GM12878 (cell line): Measurements from ENCODE around the gene TDRD3. TPM values are rescaled to one million over a fixed set of nuclear protein-coding genes. Genes with fewer than 3 reads are reported as not detected.

Experiments used
- ATAC-seq: fragments of 200-7000 bp; cut with Tn5 transposase; 3 replicates; pipeline ENCODE4 v1.9.1; 2020; ENCODE audit warnings: mild to moderate bottlenecking, moderate library complexity
- BruUV-seq: library from RNA; stranded (reverse); fragments of 400-500 nt; replicated peaks from 2 replicates; lab custom pipeline; 2021; lab: Mats Ljungman, UMichigan
- CTCF ChIA-PET: fragments of 300-600 bp; sonication (Branson Sonifier 250); formaldehyde crosslinking; extraction: SDS; loops from one replicate; lab custom pipeline; 2021; ENCODE audit warnings: inconsistent platforms; lab: Yijun Ruan, JAX
- POLR2A ChIA-PET: fragments of 350-600 bp; formaldehyde crosslinking; extraction: SDS; loops from one replicate; lab custom pipeline; 2021; ENCODE audit warnings: inconsistent platforms; lab: Charles Lee
- RAD21 ChIA-PET: fragments of 300-600 bp; sonication (Branson Sonifier 250); formaldehyde crosslinking; loops from one replicate; lab custom pipeline; 2023; ENCODE audit warnings: antibody characterized with exemption; ENCODE audit not compliant: unreplicated experiment; lab: Charles Lee
- SMC1A ChIA-PET: fragments of 300-600 bp; sonication (Branson Sonifier 250); formaldehyde crosslinking; loops from one replicate; lab custom pipeline; 2023; ENCODE audit not compliant: unreplicated experiment, uncharacterized antibody; lab: Charles Lee
- DNase-seq: peaks from one replicate; pipeline ENCODE4 v3.0.0-alpha.2; 2011; ENCODE audit warnings: low read depth, low spot score
- FAIRE-seq: peaks from 3 replicates; lab custom pipeline; 2011; peaks lifted over from hg19 to GRCh38; lab: Jason Lieb, UNC
- H2AFZ ChIP-seq: 2 replicates; pipeline ENCODE4 v1.6.0; 2011; ENCODE audit warnings: low read depth, low read length, control low read depth; ENCODE audit not compliant: control insufficient read depth
- H3K27ac ChIP-seq: 2 replicates; pipeline ENCODE4 v1.5.1; 2011; ENCODE audit warnings: control low read depth; ENCODE audit not compliant: control insufficient read depth, insufficient read depth
- H3K27me3 ChIP-seq, 2 experiments: replicated peaks in 1 of 2; 2 replicates each; pipeline versions ENCODE4 v1.6.0 to v1.6.1; 2011; ENCODE audit warnings: low read length in 1 of 2; ENCODE audit not compliant: control insufficient read depth in 2 of 2, insufficient read depth in 2 of 2
- H3K36me3 ChIP-seq, 2 experiments: 2 replicates each; pipeline ENCODE4 v1.5.1; 2011; ENCODE audit warnings: low read length in 1 of 2; ENCODE audit not compliant: control insufficient read depth in 2 of 2, insufficient read depth in 2 of 2
- H3K4me1 ChIP-seq: 2 replicates; pipeline ENCODE4 v1.6.1; 2011; ENCODE audit warnings: mild to moderate bottlenecking, low read length, moderate library complexity, mixed read lengths; ENCODE audit not compliant: control insufficient read depth, insufficient read depth
- H3K4me2 ChIP-seq: 2 replicates; pipeline ENCODE4 v1.6.0; 2011; ENCODE audit warnings: control low read depth; ENCODE audit not compliant: control insufficient read depth, insufficient read depth
- H3K4me3 ChIP-seq: fragments of 200-600 bp; sonication (generic); 2 replicates; pipeline ENCODE4 v1.5.1; 2016
- H3K79me2 ChIP-seq: 2 replicates; pipeline ENCODE4 v1.6.0; 2011; ENCODE audit warnings: low read length; ENCODE audit not compliant: control insufficient read depth, insufficient read depth
- H3K9ac ChIP-seq: 2 replicates; pipeline ENCODE4 v1.8.0; 2011; ENCODE audit warnings: low read length, control low read depth, mixed read lengths; ENCODE audit not compliant: control insufficient read depth, insufficient read depth
- H3K9me3 ChIP-seq: replicated peaks from 3 replicates; pipeline ENCODE4 v1.5.1; 2011; ENCODE audit warnings: mild to moderate bottlenecking, low read length; ENCODE audit not compliant: control insufficient read depth, insufficient read depth
- H4K20me1 ChIP-seq: 2 replicates; pipeline ENCODE4 v1.6.0; 2011; ENCODE audit not compliant: control insufficient read depth, insufficient read depth
- CEBPB ChIP-seq, 2 experiments: fragments of 150-350 bp in 1 of 2; IDR thresholded peaks; 2 replicates each; pipeline ENCODE4 v1.6.1; 2012 to 2014; ENCODE audit warnings: low read depth in 2 of 2, low read length in 2 of 2, borderline replicate concordance in 1 of 2, inconsistent platforms in 1 of 2
- E2F8 ChIP-seq: fragments of 450-650 bp; IDR thresholded peaks from 2 replicates; pipeline ENCODE4 v1.6.1; 2018; ENCODE audit warnings: mild to moderate bottlenecking, low read depth, moderate library complexity; ENCODE audit not compliant: partially characterized antibody
- KDM1A ChIP-seq: fragments of 200-600 bp; sonication (generic); IDR thresholded peaks from 2 replicates; pipeline ENCODE4 v1.6.1; 2016; ENCODE audit warnings: borderline replicate concordance
- NFIC ChIP-seq: IDR thresholded peaks from 2 replicates; pipeline ENCODE4 v1.6.1; 2012; ENCODE audit warnings: low read depth, mild to moderate bottlenecking, inconsistent platforms, low read length, moderate library complexity
- NFYB ChIP-seq: IDR thresholded peaks from 2 replicates; pipeline ENCODE4 v1.6.1; 2011; ENCODE audit warnings: low read depth, mild to moderate bottlenecking, low read length, improper control_type of control experiment, moderate library complexity; ENCODE audit not compliant: insufficient read depth
- WGBS: methylation state at CpG from one replicate; pipeline ENCODE4 v1.1.6; 2016; ENCODE audit warnings: low lambda C conversion rate; ENCODE audit not compliant: insufficient replicate concordance, insufficient coverage; ENCODE audit errors: missing lambda C conversion rate; 5-methylcytosine and 5-hydroxymethylcytosine counted together
- in situ Hi-C: fragments of 300-500 bp; cut with MboI; formaldehyde crosslinking; loops from 9 replicates; pipeline ENCODE4 v1.14.3; 2018; ENCODE audit warnings: mixed read lengths
- intact Hi-C: fragments of 100-400 bp; cut with micrococcal nuclease; formaldehyde crosslinking; loops from one replicate; pipeline ENCODE4 v1.14.2; 2022; ENCODE audit not compliant: unreplicated experiment
- polyA plus RNA-seq, 11 experiments: library from polyadenylated mRNA; depleted of rRNA in 4 of 11; unstranded in 6 of 11; stranded (reverse) in 5 of 11; fragments of >200 nt; fragmentation: Nextera tagmentation in 4 of 11; fragmentation: Illumina TruSeq in 1 of 11; extraction: Ambion mirVana in 4 of 11; extraction: Trizol in 1 of 11; gene quantifications; 1 replicate in 1 of 11; 2 replicates in 10 of 11; pipeline versions ENCODE4 v1.2.1 to v1.2.3, GENCODE V29; 2011 to 2016; ENCODE audit warnings: inconsistent platforms in 2 of 11, missing spikeins in 2 of 11, low read depth in 1 of 11
- total RNA-seq, 4 experiments: library from RNA; depleted of rRNA in 3 of 4; stranded (reverse); fragments of >200 nt in 3 of 4; fragmentation: Illumina TruSeq in 1 of 4; extraction: Trizol in 1 of 4; gene quantifications; 2 replicates each; pipeline versions ENCODE4 v1.2.1 to v1.2.3, GENCODE V29; 2013 to 2021

The TDRD3 gene
- total and polyA plus RNA-seq, 10 of the 15 experiments (the other 5 are each of a cell fraction or from before 2014, with no cell fraction given), result 8.4 to 27.9 (median 15.8) TPM

- H3K79me2 ChIP-seq, result no peaks in the 10 kb centered on the region
- TF ChIP-seq NFIC (no peak), E2F8 (no peak), NFYB (no peak), CEBPB (IDR thresholded peaks at IDR 0.05; ENCODE audit: borderline replicate concordance in 1 of 2, low read depth in 2 of 2, low read length in 2 of 2) (no peak), KDM1A (no peak)
- ChIA-PET SMC1A (no interaction called here), POLR2A (no interaction called here), CTCF (no interaction called here), RAD21 (no interaction called here)
- H2AFZ ChIP-seq, result no peak overlapping the region
- DNase-seq (no peak), ATAC-seq (no peak), FAIRE-seq (no peak)
- H3K9ac ChIP-seq, result no peak overlapping the region
- H3K4me2 ChIP-seq, result no peak overlapping the region
- H3K4me1 ChIP-seq, result no peaks in the 10 kb centered on the region
- no peak overlapping the region for H3K27ac ChIP-seq
- H3K36me3 ChIP-seq, result no peaks in the 10 kb centered on the region
- intact Hi-C loops (no loop called here), in situ Hi-C loops (no loop called here)
- H3K27me3 ChIP-seq, result no peaks in the 10 kb centered on the region
- no peaks in the 10 kb centered on the region for H3K9me3 ChIP-seq
- no peak overlapping the region for H3K4me3 ChIP-seq
- BruUV-seq, result no TSS peak
- H4K20me1 ChIP-seq, result no peaks in the 10 kb centered on the region
- 1% methylated on average over 4 of the region's 4 CpGs for WGBS
Observed at GRCh38 chr13:60351855-60352615, 45.0 kb upstream of the TDRD3 start.
